ENCODE results near the gene CYP4Z1.

DNA sequence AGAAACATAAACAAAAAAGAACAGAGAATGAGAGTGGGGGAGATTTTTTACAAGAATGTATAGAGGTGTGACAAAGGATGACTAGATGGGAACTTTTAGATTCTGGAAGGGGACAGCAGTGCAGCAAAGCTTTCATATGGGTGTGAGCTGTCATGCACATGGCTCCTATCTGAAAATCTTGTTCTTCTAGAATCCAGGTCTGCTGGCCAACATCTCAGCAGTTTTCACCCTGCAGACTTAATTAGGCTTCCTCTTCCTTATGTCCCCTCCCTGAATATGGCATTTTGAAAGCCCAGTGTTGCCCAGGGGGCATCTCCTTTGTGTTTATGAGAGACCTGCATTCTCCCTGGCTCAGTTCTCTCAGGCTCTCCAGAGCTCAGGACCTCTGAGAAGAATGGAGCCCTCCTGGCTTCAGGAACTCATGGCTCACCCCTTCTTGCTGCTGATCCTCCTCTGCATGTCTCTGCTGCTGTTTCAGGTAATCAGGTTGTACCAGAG is at the start of gene CYP4Z1:
- no peak for TF ChIP-seq ZNF70 (CRISPR knock-in tag; IDR thresholded peaks at IDR 0.05)
- TF ChIP-seq ZNF8 (CRISPR knock-in tag; IDR thresholded peaks at IDR 0.05): no peak
- TF ChIP-seq, protein P1, sequence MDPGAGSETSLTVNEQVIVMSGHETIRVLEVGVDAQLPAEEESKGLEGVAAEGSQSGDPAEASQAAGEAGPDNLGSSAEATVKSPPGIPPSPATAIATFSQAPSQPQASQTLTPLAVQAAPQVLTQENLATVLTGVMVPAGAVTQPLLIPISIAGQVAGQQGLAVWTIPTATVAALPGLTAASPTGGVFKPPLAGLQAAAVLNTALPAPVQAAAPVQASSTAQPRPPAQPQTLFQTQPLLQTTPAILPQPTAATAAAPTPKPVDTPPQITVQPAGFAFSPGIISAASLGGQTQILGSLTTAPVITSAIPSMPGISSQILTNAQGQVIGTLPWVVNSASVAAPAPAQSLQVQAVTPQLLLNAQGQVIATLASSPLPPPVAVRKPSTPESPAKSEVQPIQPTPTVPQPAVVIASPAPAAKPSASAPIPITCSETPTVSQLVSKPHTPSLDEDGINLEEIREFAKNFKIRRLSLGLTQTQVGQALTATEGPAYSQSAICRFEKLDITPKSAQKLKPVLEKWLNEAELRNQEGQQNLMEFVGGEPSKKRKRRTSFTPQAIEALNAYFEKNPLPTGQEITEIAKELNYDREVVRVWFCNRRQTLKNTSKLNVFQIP (CRISPR knock-in tag; IDR thresholded peaks at IDR 0.05; ENCODE audit: borderline replicate concordance, low read depth): no peak
